Glutamatergic neuron (in vitro differentiated cells): Measurements from ENCODE around the gene PLCZ1. TPM values are rescaled to one million over a fixed set of nuclear protein-coding genes. Genes with fewer than 3 reads are reported as not detected.

Experiments used
- DNase-seq: peaks from one replicate; pipeline ENCODE4 v3.0.0; 2022
- H3K27ac Mint-ChIP-seq: one replicate; pipeline ENCODE4 v1.8.0; 2020; ENCODE audit warnings: mild to moderate bottlenecking, mixed read lengths, inconsistent platforms; ENCODE audit not compliant: unreplicated experiment
- H3K27me3 Mint-ChIP-seq: one replicate; pipeline ENCODE4 v1.8.0; 2020; ENCODE audit warnings: mild to moderate bottlenecking, moderate library complexity, mixed read lengths, inconsistent platforms; ENCODE audit not compliant: unreplicated experiment
- H3K36me3 Mint-ChIP-seq: one replicate; pipeline ENCODE4 v1.8.0; 2020; ENCODE audit warnings: mild to moderate bottlenecking, mixed read lengths, inconsistent platforms; ENCODE audit not compliant: unreplicated experiment
- H3K4me1 Mint-ChIP-seq: one replicate; pipeline ENCODE4 v1.8.0; 2020; ENCODE audit warnings: mild to moderate bottlenecking, low read depth, mixed read lengths, inconsistent platforms; ENCODE audit not compliant: unreplicated experiment
- H3K4me3 Mint-ChIP-seq: one replicate; pipeline ENCODE4 v1.8.0; 2020; ENCODE audit warnings: mild to moderate bottlenecking, mixed read lengths, inconsistent platforms; ENCODE audit not compliant: unreplicated experiment
- H3K9me3 Mint-ChIP-seq: one replicate; pipeline ENCODE4 v1.8.0; 2020; ENCODE audit warnings: mild to moderate bottlenecking, moderate library complexity, mixed read lengths, inconsistent platforms; ENCODE audit not compliant: unreplicated experiment
- total RNA-seq: library from RNA; stranded (reverse); fragmentation: NEBNext Ultra II Directional; extraction: Animal tissue kit (Norgen Biotek cat#: 25700); gene quantifications from one replicate; pipeline ENCODE4 v1.2.1, GENCODE V29; 2021; ENCODE audit not compliant: unreplicated experiment
- TF ChIP-seq, protein P1 (sequence below): fragments of 200-600 bp; sonication (generic); IDR thresholded peaks from one replicate; pipeline ENCODE4 v1.5.0; 2021; ENCODE audit not compliant: partially characterized antibody, unreplicated experiment

Gene PLCZ1
- total RNA-seq, 1 donor from 2014 or later, result not detected

DNA sequence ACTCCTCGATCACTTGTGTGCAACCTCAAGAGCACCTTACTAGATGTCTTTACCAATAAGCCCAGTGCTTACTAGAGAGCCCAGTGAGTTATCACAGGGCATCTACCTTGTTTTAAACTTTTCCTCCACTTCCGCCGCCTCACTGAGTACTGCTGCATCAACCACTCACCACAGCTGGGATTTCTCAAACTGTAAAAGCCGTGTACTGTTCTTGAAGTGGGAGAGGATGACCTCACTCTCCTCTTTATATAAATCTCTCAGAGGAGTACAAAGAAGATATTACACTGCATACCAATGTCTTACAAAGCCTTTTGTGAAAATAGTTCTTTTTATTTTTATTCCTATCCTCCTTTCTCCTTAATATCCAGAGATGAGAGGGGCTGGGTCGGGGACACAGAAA, 94.1 kb downstream of the PLCZ1 start:
- no peak overlapping the region for H3K4me3 Mint-ChIP-seq
- no peak for DNase-seq
- peaks cover 3% of the 10 kb centered on the region for H3K4me1 Mint-ChIP-seq
- TF ChIP-seq, protein P1, sequence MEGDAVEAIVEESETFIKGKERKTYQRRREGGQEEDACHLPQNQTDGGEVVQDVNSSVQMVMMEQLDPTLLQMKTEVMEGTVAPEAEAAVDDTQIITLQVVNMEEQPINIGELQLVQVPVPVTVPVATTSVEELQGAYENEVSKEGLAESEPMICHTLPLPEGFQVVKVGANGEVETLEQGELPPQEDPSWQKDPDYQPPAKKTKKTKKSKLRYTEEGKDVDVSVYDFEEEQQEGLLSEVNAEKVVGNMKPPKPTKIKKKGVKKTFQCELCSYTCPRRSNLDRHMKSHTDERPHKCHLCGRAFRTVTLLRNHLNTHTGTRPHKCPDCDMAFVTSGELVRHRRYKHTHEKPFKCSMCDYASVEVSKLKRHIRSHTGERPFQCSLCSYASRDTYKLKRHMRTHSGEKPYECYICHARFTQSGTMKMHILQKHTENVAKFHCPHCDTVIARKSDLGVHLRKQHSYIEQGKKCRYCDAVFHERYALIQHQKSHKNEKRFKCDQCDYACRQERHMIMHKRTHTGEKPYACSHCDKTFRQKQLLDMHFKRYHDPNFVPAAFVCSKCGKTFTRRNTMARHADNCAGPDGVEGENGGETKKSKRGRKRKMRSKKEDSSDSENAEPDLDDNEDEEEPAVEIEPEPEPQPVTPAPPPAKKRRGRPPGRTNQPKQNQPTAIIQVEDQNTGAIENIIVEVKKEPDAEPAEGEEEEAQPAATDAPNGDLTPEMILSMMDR, result no peak
- no peaks in the 10 kb centered on the region for H3K27me3 Mint-ChIP-seq
- H3K9me3 Mint-ChIP-seq, result no peaks in the 10 kb centered on the region
- H3K27ac Mint-ChIP-seq, result no peak overlapping the region
- no peaks in the 10 kb centered on the region for H3K36me3 Mint-ChIP-seq

DNA sequence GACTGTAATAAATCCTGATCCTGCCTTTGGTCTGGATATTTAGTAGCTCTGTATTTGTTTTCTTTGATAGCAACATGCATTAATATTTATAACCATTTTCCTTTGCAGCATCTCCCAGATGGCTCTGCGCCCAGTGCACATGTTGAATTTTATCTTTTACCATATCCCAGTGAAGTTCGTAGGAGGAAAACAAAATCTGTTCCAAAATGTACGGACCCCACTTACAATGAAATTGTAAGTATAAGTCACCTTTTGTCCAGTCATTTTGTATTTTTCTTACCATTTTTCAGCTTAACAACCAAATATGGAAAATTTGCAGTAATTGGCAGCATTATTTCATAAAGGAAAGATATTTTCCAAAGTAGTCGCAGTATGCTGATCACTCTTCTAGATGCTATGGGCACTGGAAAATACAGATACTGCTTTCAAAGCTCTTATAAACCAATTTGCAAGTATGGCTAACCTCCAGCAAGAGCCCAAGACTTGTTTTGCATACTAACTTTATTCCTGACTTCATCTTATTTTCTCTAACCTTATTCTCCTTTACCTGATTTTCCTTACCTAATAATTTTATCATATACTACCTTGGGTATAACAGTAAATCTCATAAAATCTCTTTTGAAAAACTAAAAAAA, 97.4 kb downstream of the PLCZ1 start:
- H3K9me3 Mint-ChIP-seq, result no peaks in the 10 kb centered on the region

DNA sequence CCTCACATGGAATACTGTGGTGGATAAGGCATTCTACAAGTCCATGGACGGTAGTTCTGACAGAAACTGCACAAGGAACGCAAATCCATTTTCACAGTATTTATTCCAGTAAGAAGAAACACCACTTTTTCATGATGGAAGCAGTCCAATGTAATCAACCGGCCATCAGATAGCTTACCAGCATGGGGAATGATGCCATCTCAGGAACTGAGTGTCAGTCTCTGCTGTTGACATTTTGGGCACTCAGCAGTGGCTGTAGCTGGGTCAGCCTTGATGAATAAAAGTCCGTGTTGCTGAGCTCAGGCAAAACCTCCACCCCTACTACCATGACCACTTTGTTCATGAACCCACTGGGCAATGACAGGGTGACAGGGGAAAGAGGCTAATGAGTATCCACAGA, 103.4 kb downstream of the PLCZ1 start:
- Mint-ChIP-seq H3K4me3 (no peak overlapping the region), H3K27me3 (no peaks in the 10 kb centered on the region), H3K36me3 (no peaks in the 10 kb centered on the region), H3K9me3 (peaks cover 3% of the 10 kb centered on the region), H3K27ac (no peak overlapping the region), H3K4me1 (no peaks in the 10 kb centered on the region)
- DNase-seq, result no peak
- TF ChIP-seq, protein P1, result no peak

More for the DNA sequence above, 97.4 kb downstream of the PLCZ1 start:
- Mint-ChIP-seq H3K4me3 (no peak overlapping the region), H3K27ac (no peak overlapping the region), H3K4me1 (peaks cover 3% of the 10 kb centered on the region), H3K27me3 (no peaks in the 10 kb centered on the region), H3K36me3 (no peaks in the 10 kb centered on the region)
- TF ChIP-seq, protein P1, result no peak
- no peak for DNase-seq

Other genes with a start within 250 kb of the PLCZ1 start
- gene CAPZA3, start 107 bp upstream of the PLCZ1 start, total RNA-seq, result not detected